Dendritic cell treated with granulocyte-macrophage colony-stimulating factor and Interleukin-4, amounts not matched to agents 40 ng/mL and 50 ng/mL, for 4 days (primary cell): ENCODE measurements around the gene OMP.

Experiments
- H3K27ac Mint-ChIP-seq: one replicate; pipeline ENCODE4 v1.8.0; 2022; ENCODE audit warnings: mild to moderate bottlenecking, mixed read lengths
- H3K27me3 Mint-ChIP-seq: one replicate; pipeline ENCODE4 v1.8.0; 2022; ENCODE audit warnings: mild to moderate bottlenecking, mixed read lengths
- H3K36me3 Mint-ChIP-seq: one replicate; pipeline ENCODE4 v1.8.0; 2022; ENCODE audit warnings: low read depth, mixed read lengths
- H3K4me1 Mint-ChIP-seq: one replicate; pipeline ENCODE4 v1.8.0; 2022; ENCODE audit warnings: low read depth, mixed read lengths
- H3K4me3 Mint-ChIP-seq: one replicate; pipeline ENCODE4 v1.8.0; 2022; ENCODE audit warnings: mild to moderate bottlenecking, moderate library complexity, mixed read lengths
- H3K9me3 Mint-ChIP-seq: one replicate; pipeline ENCODE4 v1.8.0; 2022; ENCODE audit warnings: mixed read lengths
- intact Hi-C: fragments of 100-400 bp; cut with micrococcal nuclease; formaldehyde crosslinking; loops from one replicate; pipeline ENCODE4 v1.15.0; 2022

The OMP gene

GRCh38 chr11:77086521-77087472 is 15.8 kb upstream of the OMP start:
- Mint-ChIP-seq H3K27me3 (peaks cover 5% of the 10 kb centered on the region), H3K4me3 (no peak overlapping the region), H3K9me3 (no peaks in the 10 kb centered on the region), H3K4me1 (peaks cover 17% of the 10 kb centered on the region), H3K36me3 (no peaks in the 10 kb centered on the region), H3K27ac (no peak overlapping the region)
- intact Hi-C loops = no loop called here

GRCh38 chr11:77087723-77088225 is 14.9 kb upstream of the OMP start:
- no peak overlapping the region for H3K27ac Mint-ChIP-seq

GRCh38 chr11:77088236-77089003 is 14.2 kb upstream of the OMP start:
- Mint-ChIP-seq H3K36me3 (no peaks in the 10 kb centered on the region), H3K9me3 (no peaks in the 10 kb centered on the region), H3K4me1 (peaks cover under 1% of the 10 kb centered on the region), H3K27ac (no peak overlapping the region), H3K27me3 (peaks cover 5% of the 10 kb centered on the region), H3K4me3 (no peak overlapping the region)
- intact Hi-C loops = no loop called here

More at GRCh38 chr11:77087723-77088225, 14.9 kb upstream of the OMP start:
- peaks cover 7% of the 10 kb centered on the region for H3K4me1 Mint-ChIP-seq
- H3K9me3 Mint-ChIP-seq = no peaks in the 10 kb centered on the region
- H3K27me3 Mint-ChIP-seq = peaks cover 5% of the 10 kb centered on the region
- no peaks in the 10 kb centered on the region for H3K36me3 Mint-ChIP-seq
- no peak overlapping the region for H3K4me3 Mint-ChIP-seq
- intact Hi-C loops = no loop called here

GRCh38 chr11:77089004-77089545 is 13.6 kb upstream of the OMP start:
- no peak overlapping the region for H3K27ac Mint-ChIP-seq
- H3K9me3 Mint-ChIP-seq = no peaks in the 10 kb centered on the region
- H3K36me3 Mint-ChIP-seq = no peaks in the 10 kb centered on the region
- no peak overlapping the region for H3K4me3 Mint-ChIP-seq
- intact Hi-C loops = no loop called here
- peaks cover 5% of the 10 kb centered on the region for H3K27me3 Mint-ChIP-seq
- H3K4me1 Mint-ChIP-seq = no peaks in the 10 kb centered on the region

GRCh38 chr11:77090046-77090372 is 12.6 kb upstream of the OMP start:
- no peaks in the 10 kb centered on the region for H3K4me1 Mint-ChIP-seq
- intact Hi-C loops = loop anchor here (2.0 kb wide), 1 partner anchor 283 kb away; no protein-coding TSS in a partner anchor
- H3K4me3 Mint-ChIP-seq = no peak overlapping the region
- H3K27ac Mint-ChIP-seq = no peak overlapping the region
- peaks cover 5% of the 10 kb centered on the region for H3K27me3 Mint-ChIP-seq
- H3K36me3 Mint-ChIP-seq = no peaks in the 10 kb centered on the region
- H3K9me3 Mint-ChIP-seq = no peaks in the 10 kb centered on the region

- Mint-ChIP-seq H3K4me3 (no peak overlapping the region), H3K27me3 (peaks cover 5% of the 10 kb centered on the region), H3K9me3 (no peaks in the 10 kb centered on the region), H3K27ac (no peak overlapping the region), H3K4me1 (no peaks in the 10 kb centered on the region), H3K36me3 (no peaks in the 10 kb centered on the region)
- intact Hi-C loops = loop anchor here (1.0 to 2.0 kb wide), 2 partner anchors 43 to 284 kb away; no protein-coding TSS in a partner anchor
Observed at GRCh38 chr11:77090373-77091111, 12.1 kb upstream of the OMP start.

GRCh38 chr11:77091146-77091940 is 11.3 kb upstream of the OMP start:
- intact Hi-C loops = loop anchor here (1.0 to 2.0 kb wide), 2 partner anchors 44 to 285 kb away; no protein-coding TSS in a partner anchor
- no peak overlapping the region for H3K4me3 Mint-ChIP-seq
- no peaks in the 10 kb centered on the region for H3K36me3 Mint-ChIP-seq
- H3K9me3 Mint-ChIP-seq = no peaks in the 10 kb centered on the region
- H3K27me3 Mint-ChIP-seq = peaks cover 5% of the 10 kb centered on the region
- H3K4me1 Mint-ChIP-seq = no peaks in the 10 kb centered on the region
- H3K27ac Mint-ChIP-seq = no peak overlapping the region

GRCh38 chr11:77092382-77092781 is 10.3 kb upstream of the OMP start:
- peaks cover 5% of the 10 kb centered on the region for H3K27me3 Mint-ChIP-seq
- H3K4me3 Mint-ChIP-seq = no peak overlapping the region
- no peaks in the 10 kb centered on the region for H3K4me1 Mint-ChIP-seq
- no peaks in the 10 kb centered on the region for H3K9me3 Mint-ChIP-seq
- intact Hi-C loops = no loop called here
- H3K27ac Mint-ChIP-seq = no peak overlapping the region
- H3K36me3 Mint-ChIP-seq = no peaks in the 10 kb centered on the region

- Mint-ChIP-seq H3K9me3 (no peaks in the 10 kb centered on the region), H3K4me1 (no peaks in the 10 kb centered on the region), H3K4me3 (no peak overlapping the region), H3K27me3 (peaks cover 5% of the 10 kb centered on the region), H3K36me3 (no peaks in the 10 kb centered on the region), H3K27ac (no peak overlapping the region)
- intact Hi-C loops = no loop called here
Observed at GRCh38 chr11:77093056-77093891, 9.4 kb upstream of the OMP start.

- H3K4me1 Mint-ChIP-seq = no peaks in the 10 kb centered on the region
- H3K27ac Mint-ChIP-seq = no peak overlapping the region
- intact Hi-C loops = no loop called here
- no peak overlapping the region for H3K4me3 Mint-ChIP-seq
- H3K27me3 Mint-ChIP-seq = peaks cover 5% of the 10 kb centered on the region
- H3K36me3 Mint-ChIP-seq = no peaks in the 10 kb centered on the region
- H3K9me3 Mint-ChIP-seq = no peaks in the 10 kb centered on the region
Observed at GRCh38 chr11:77093987-77094840, 8.4 kb upstream of the OMP start.

GRCh38 chr11:77094841-77095365 is 7.7 kb upstream of the OMP start:
- intact Hi-C loops = no loop called here
- Mint-ChIP-seq H3K36me3 (no peaks in the 10 kb centered on the region), H3K4me1 (no peaks in the 10 kb centered on the region), H3K27me3 (peaks cover 5% of the 10 kb centered on the region), H3K4me3 (no peak overlapping the region), H3K27ac (no peak overlapping the region), H3K9me3 (no peaks in the 10 kb centered on the region)
